NCI-H446 treated with DMSO at 0.1 percent for 48 hours (cell line): ENCODE measurements around the gene TMEM52.
A peak's percentile ranks its signal among the peaks of the same experiment; 100 is the strongest.

ENCODE experiments used
- DNase-seq: peaks from one replicate; lab custom pipeline; 2025; lab: John Stamatoyannopoulos, UW

Gene TMEM52

GRCh38 chr1:1918901-1919303 is at the start of gene TMEM52:
Gene TMEM52, minus strand, starts transcription at chr1:1919279. Its CDS starts 14 bp downstream, at chr1:1919265.
- DNase-seq = no peak

- DNase-seq = no peak
Measured at GRCh38 chr1:1967879-1968278, 48.8 kb upstream of the TMEM52 start.

- DNase-seq = no peak
Measured at GRCh38 chr1:1967151-1967550, 48.1 kb upstream of the TMEM52 start.

- no peak for DNase-seq
Measured at GRCh38 chr1:1966071-1966740, 47.1 kb upstream of the TMEM52 start.

- DNase-seq = no peak
Measured at GRCh38 chr1:1965546-1965945, 46.5 kb upstream of the TMEM52 start.

- DNase-seq = no peak
Measured at GRCh38 chr1:1964811-1965210, 45.7 kb upstream of the TMEM52 start.

GRCh38 chr1:1963570-1963969 is 44.5 kb upstream of the TMEM52 start:
- DNase-seq = no peak

- no peak for DNase-seq
Measured at GRCh38 chr1:1962752-1963151, 43.7 kb upstream of the TMEM52 start.

- no peak for DNase-seq
Measured at GRCh38 chr1:1960480-1961196, 41.6 kb upstream of the TMEM52 start.

- peak; percentile 41 for DNase-seq
Measured at GRCh38 chr1:1959840-1960479, 40.9 kb upstream of the TMEM52 start.

GRCh38 chr1:1959459-1959839 is 40.4 kb upstream of the TMEM52 start:
- DNase-seq = no peak

- DNase-seq = no peak
Measured at GRCh38 chr1:1958071-1958541, 39.0 kb upstream of the TMEM52 start.

GRCh38 chr1:1957533-1957961 is 38.5 kb upstream of the TMEM52 start:
- no peak for DNase-seq

- no peak for DNase-seq
Measured at GRCh38 chr1:1956586-1957532, 37.8 kb upstream of the TMEM52 start.

GRCh38 chr1:1956101-1956500 is 37.0 kb upstream of the TMEM52 start:
- no peak for DNase-seq

- no peak for DNase-seq
Measured at GRCh38 chr1:1955621-1956094, 36.6 kb upstream of the TMEM52 start.

- DNase-seq = no peak
Measured at GRCh38 chr1:1954831-1955441, 35.9 kb upstream of the TMEM52 start.

- DNase-seq = no peak
Measured at GRCh38 chr1:1954015-1954414, 34.9 kb upstream of the TMEM52 start.

- DNase-seq = no peak
Measured at GRCh38 chr1:1950940-1951339, 31.9 kb upstream of the TMEM52 start.

GRCh38 chr1:1948783-1949182 is 29.7 kb upstream of the TMEM52 start:
- no peak for DNase-seq

- no peak for DNase-seq
Measured at GRCh38 chr1:1947493-1947892, 28.4 kb upstream of the TMEM52 start.
